Stimulated activated CD4-positive, alpha-beta T cell treated with anti-CD3 and anti-CD28 coated beads, Interleukin-1b, Interleukin-23, amount 100 ng/mL, for 48 hours (primary cell): Measurements from ENCODE around the gene P2RX4.
"Not testable (repeated sequence)": the region's sequence is repeated elsewhere in the genome, so short reads cannot be mapped to it uniquely, and the experiment has no call there.

Experiments used
- DNase-seq: peaks from one replicate; pipeline ENCODE4 v3.0.0-alpha.2; 2020

P2RX4 gene

GRCh38 chr12:121189619-121190155 is 20.2 kb upstream of the P2RX4 start:
- no peak for DNase-seq

GRCh38 chr12:121190523-121191031 is 19.4 kb upstream of the P2RX4 start:
- no peak for DNase-seq

GRCh38 chr12:121191151-121191550 is 18.8 kb upstream of the P2RX4 start:
- no peak for DNase-seq

GRCh38 chr12:121196902-121197301 is 13.0 kb upstream of the P2RX4 start:
- no peak for DNase-seq

- no peak for DNase-seq
Observed at GRCh38 chr12:121198949-121199348, 11.0 kb upstream of the P2RX4 start.

- not testable (repeated sequence) for DNase-seq
Observed at GRCh38 chr12:121201140-121201539, 8.8 kb upstream of the P2RX4 start.

GRCh38 chr12:121202407-121203355 is 7.2 kb upstream of the P2RX4 start:
- no peak for DNase-seq

DNA sequence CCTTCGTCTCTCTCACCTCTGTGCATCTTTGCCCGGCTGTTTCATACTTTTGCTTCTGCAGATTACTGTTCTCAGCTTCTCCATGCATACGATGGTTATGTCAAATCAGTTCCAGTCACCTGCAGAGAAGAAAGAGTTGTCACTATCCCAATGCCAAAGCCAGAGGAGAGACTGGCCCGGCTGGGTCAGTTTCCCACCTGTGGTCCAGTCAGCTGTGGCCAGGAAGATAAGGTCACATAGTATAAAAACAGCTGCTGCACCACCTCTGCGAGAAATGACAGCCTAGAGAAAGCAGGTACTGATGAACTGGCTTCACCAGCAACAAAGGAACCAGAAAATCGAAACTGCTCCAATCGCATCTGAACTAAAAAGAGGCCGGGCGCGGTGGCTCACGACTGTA is 6.4 kb upstream of the P2RX4 start:
- no peak for DNase-seq

- DNase-seq = no peak
Observed at GRCh38 chr12:121205491-121205890, 4.4 kb upstream of the P2RX4 start.

GRCh38 chr12:121208571-121208970 is 1.4 kb upstream of the P2RX4 start:
- DNase-seq = not testable (repeated sequence)

- no peak for DNase-seq
Observed at GRCh38 chr12:121209221-121209620, 708 bp upstream of the P2RX4 start.

GRCh38 chr12:121212875-121213274 is 2.9 kb downstream of the P2RX4 start:
- DNase-seq = no peak

GRCh38 chr12:121214166-121214777 is 4.3 kb downstream of the P2RX4 start:
- peak; percentile 42 for DNase-seq

DNA sequence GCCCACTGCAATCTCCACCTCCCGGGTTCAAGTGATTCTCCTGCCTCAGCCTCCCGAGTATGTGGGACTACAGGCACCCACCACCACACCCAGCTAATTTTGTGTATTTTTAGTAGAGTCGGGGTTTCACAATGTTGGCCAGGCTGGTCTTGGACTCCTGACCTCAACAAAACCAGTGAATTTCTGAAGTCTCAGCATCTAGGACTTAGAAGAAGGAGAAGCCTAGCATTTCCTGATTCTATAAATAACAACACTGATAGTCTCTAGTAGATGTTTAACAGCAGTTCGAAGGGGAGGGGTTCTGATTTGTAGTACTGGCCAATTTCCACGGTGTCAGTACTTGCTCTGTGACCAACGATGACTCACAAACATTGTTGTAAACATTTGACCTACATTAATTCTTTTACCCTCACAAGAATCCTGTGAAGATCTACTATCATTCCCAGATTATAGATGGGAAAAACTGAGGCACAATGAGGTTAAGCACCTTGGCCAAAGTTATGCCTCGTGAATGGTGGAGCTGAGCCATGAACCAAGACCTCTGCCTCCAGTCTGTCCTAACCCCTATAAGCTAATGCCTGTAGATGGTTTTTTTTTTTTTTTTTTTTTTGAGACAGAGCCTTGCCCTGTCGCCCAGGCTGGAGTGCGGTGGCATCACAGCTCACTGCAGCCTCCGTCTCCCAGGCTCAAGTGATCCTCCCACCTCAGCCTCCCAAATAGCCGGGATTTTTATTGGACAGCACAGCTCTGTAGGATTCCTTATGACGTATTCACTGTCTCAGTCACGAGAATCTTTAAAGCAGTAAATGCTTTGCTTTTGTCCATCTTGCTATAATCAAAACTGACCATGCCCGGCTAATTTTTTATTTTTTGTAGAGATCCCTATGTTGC is 5.2 kb downstream of the P2RX4 start:
- DNase-seq = no peak

- no peak for DNase-seq
Observed at GRCh38 chr12:121216102-121216501, 6.2 kb downstream of the P2RX4 start.

- no peak for DNase-seq
Observed at GRCh38 chr12:121217063-121217462, 7.1 kb downstream of the P2RX4 start.

GRCh38 chr12:121217761-121218160 is 7.8 kb downstream of the P2RX4 start:
- DNase-seq = no peak

DNA sequence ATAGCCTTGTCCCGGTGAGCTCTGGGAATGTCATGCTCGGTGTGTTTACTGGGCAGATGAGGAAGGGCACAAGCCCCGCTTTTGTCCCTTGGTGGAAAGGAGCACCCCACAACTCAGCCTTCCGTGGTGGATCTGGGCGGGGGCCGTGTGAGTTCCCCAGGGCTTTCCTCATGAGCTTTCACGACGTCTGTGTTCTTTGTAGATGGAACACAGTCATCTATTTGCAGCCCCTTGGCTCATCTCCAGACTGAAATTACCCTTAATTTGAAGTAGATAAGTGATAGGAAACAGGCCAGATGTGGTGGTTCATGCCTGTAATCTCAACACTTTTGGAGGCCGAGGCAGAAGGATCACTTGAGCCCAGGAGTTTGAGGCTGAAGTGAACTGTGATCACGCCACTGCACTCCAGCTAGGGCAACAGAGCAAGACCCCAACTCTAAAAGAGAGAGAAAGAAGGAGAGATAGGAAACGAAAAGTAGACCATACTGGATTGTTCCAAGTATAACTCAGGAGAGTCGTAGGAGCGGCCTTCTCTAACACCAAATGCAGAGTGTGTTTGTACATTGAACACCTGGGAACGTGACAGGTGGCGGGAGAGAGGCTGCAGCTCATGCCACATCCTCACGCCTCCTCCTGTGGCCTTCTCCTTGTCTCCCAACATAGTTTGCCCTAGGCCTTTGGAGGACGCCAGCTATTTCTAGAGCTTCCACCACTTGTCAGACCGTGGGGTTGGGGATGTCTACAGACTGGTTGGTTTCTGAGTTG is 8.8 kb downstream of the P2RX4 start:
- DNase-seq = no peak

GRCh38 chr12:121219353-121219986 is 9.5 kb downstream of the P2RX4 start:
- DNase-seq = no peak

DNA sequence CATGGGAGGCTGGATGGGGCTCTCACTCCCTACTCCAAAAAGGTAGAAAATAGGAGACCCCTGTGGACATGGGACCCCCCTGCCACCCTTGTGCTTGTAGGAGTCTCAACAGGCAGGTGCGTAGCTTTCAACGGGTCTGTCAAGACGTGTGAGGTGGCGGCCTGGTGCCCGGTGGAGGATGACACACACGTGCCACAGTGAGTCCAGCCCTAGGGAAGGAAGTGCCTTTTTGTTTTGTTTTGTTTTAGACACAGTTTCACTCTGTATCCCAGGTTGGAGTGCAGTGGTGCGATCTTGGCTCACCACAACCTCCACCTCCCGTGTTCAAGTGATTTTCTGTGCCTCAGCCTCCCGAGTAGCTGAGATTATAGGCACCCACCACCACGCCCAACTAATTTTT is 12.9 kb downstream of the P2RX4 start:
- DNase-seq = no peak
